GM21737 (cell line): Measurements from ENCODE around the gene PIP4P1.

ENCODE experiments used
- ATAC-seq: cut with Tn5 transposase; IDR thresholded peaks from one replicate; pipeline ENCODE4 v1.9.1; 2021; ENCODE audit warnings: mild to moderate bottlenecking, moderate library complexity; ENCODE audit not compliant: unreplicated experiment

PIP4P1 gene

DNA sequence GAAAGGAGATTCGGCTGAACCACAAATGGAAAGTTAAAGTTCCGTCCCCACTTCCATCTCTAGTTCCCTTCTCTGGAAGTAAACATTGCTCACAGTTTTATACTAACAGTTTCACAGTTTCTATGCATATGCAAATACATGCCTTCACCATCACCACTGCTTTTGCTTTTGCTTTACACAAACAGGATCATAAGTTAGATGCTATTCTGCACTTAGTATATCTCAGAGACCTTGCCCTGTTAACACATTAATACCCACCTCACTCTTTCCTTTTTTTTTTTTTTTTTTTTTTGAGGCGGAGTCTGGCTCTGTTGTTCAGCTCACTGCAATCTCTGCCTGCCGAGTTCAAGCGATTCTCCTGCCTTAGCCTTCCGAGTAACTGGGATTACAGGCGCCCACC, 48.8 kb downstream of the PIP4P1 start:
- ATAC-seq, result no peak

GRCh38 chr14:20409226-20409625, 52.0 kb downstream of the PIP4P1 start:
- ATAC-seq, result no peak
